ENCODE results near the gene TANGO2. TPM values are rescaled to one million over a fixed set of nuclear protein-coding genes. Genes with fewer than 3 reads are reported as not detected.

Gene TANGO2
- total and polyA plus RNA-seq, 7 donors, result 20.6 to 73.3 (median 34.9) TPM

DNA sequence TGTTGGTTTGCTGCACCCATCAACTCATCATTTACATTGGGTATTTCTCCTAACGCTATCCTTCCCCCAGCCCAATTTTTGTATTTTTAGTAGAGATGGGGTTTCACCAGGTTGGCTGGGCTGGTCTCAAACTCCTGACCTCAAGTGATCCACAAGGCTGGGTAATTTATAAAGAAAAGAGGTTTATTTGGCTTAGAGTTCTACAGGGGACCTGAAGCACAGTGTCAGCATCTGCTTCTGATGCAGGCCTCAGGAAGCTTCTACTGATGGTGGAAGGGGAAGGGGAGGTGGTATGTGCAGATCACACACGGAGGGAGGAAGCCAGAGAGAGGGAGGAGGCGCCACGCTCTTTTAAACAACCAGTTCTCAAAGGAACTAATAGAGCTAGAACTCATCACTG lies 25.8 kb downstream of the TANGO2 start:
- 90 to 93% (median 90%) methylated on average over 4 of the region's 4 CpGs for WGBS, 3 donors
- Histone ChIP-seq H3K4me1 (no peaks in the 10 kb centered on the region), H3K9me3 (no peaks in the 10 kb centered on the region), H3K36me3 (ENCODE audit: insufficient read depth in 1 of 2, low read depth in 1 of 2) (peaks cover 0 to 67% of the 10 kb centered on the region in 2 donors), H3K27me3 (ENCODE audit: insufficient read depth in 3 of 3, low read length in 2 of 3) (no peaks in the 10 kb centered on the region), H3K4me3 (no peak overlapping the region), H3K27ac (no peak overlapping the region)
- intact Hi-C loops (cut with DNase I), result no loop called here
- ATAC-seq (no peak), DNase-seq (no peak)
- no peak for TF ChIP-seq CTCF (IDR thresholded peaks at IDR 0.05)

GRCh38 chr22:20051927-20052308 lies 31.0 kb downstream of the TANGO2 start:
- no peak overlapping the region for H3K27ac ChIP-seq
- WGBS, 3 donors, result 95 to 96% (median 95%) methylated on average over 6 of the region's 6 CpGs
- no peak for ATAC-seq
- intact Hi-C loops (cut with DNase I), result no loop called here
- no peaks in the 10 kb centered on the region for H3K27me3 ChIP-seq (ENCODE audit: insufficient read depth in 3 of 3, low read length in 2 of 3)
- TF ChIP-seq CTCF (IDR thresholded peaks at IDR 0.05), result no peak
- DNase-seq, result no peak
- H3K9me3 ChIP-seq, result no peaks in the 10 kb centered on the region
- H3K4me3 ChIP-seq, result no peak overlapping the region
- no peaks in the 10 kb centered on the region for H3K4me1 ChIP-seq
- H3K36me3 ChIP-seq (ENCODE audit: insufficient read depth in 1 of 2, low read depth in 1 of 2), result peaks cover 0 to 76% of the 10 kb centered on the region in 2 donors

GRCh38 chr22:20052309-20053259 lies 31.7 kb downstream of the TANGO2 start:
- no peak overlapping the region for H3K4me3 ChIP-seq
- no peak overlapping the region for H3K27ac ChIP-seq
- intact Hi-C loops (cut with DNase I), result no loop called here
- 92 to 94% (median 93%) methylated on average over 26 of the region's 26 CpGs for WGBS, 3 donors
- H3K4me1 ChIP-seq, result no peaks in the 10 kb centered on the region
- DNase-seq (no peak), ATAC-seq (peak in 2 of 4 donors; percentile 19 to 20)
- TF ChIP-seq CTCF (IDR thresholded peaks at IDR 0.05), result no peak
- no peaks in the 10 kb centered on the region for H3K27me3 ChIP-seq (ENCODE audit: insufficient read depth in 3 of 3, low read length in 2 of 3)
- H3K9me3 ChIP-seq, result no peaks in the 10 kb centered on the region
- peaks cover 0 to 76% of the 10 kb centered on the region in 2 donors for H3K36me3 ChIP-seq (ENCODE audit: insufficient read depth in 1 of 2, low read depth in 1 of 2)

DNA sequence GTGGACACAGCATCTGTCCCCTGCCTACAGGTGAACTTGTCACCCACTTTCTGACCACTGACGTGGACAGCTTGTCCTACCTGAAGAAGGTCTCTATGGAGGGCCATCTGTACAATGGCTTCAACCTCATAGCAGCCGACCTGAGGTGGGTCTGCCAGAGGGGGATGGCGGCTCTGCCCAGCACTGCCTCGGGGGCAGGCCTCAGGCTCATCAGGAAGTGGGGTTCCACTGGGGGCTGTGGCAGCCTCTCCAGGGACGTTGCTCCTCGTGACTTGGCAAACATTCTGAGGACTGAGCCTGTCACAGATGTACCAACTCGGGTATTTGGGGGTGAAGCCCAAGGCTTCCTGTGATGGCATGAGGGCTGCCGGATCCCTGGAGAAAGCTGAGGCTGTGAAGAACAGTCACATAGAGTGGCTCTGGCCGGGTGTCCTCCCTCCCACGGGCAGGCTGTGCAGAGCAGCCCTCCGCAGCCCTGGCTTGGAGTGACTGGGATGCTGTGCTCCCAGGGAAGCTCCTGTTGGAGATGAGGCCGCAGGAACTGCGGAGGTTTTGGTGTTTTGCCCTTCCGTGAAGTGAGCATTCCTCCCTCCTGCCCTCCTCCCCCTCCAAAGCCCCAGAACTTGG lies 32.6 kb downstream of the TANGO2 start:
- 76 to 87% (median 86%) methylated on average over 14 of the region's 14 CpGs for WGBS, 3 donors
- no peak for ATAC-seq
- intact Hi-C loops (cut with DNase I), result no loop called here
- no peak for DNase-seq
- H3K27me3 ChIP-seq (ENCODE audit: insufficient read depth in 3 of 3, low read length in 2 of 3), result no peaks in the 10 kb centered on the region
- H3K4me3 ChIP-seq, result no peak overlapping the region
- no peaks in the 10 kb centered on the region for H3K4me1 ChIP-seq
- H3K27ac ChIP-seq, result no peak overlapping the region
- H3K9me3 ChIP-seq, result no peaks in the 10 kb centered on the region
- TF ChIP-seq CTCF (IDR thresholded peaks at IDR 0.05), result no peak
- H3K36me3 ChIP-seq (ENCODE audit: insufficient read depth in 1 of 2, low read depth in 1 of 2), result peaks cover 0 to 78% of the 10 kb centered on the region in 2 donors
